Loucy (cell line): Measurements from ENCODE around the gene ARHGAP1.

Experiments
- CTCF ChIP-seq: fragments of 200-600 bp; sonication (generic); conservative IDR thresholded peaks from 2 replicates; pipeline ENCODE4 v1.5.1; 2014; ENCODE audit warnings: mild to moderate bottlenecking, antibody characterized with exemption, low read length
- EZH2phosphoT487 ChIP-seq: fragments of 200-600 bp; IDR thresholded peaks from 2 replicates; pipeline ENCODE4 v1.6.1; 2018; ENCODE audit warnings: antibody characterized with exemption, mild to moderate bottlenecking, moderate library complexity, borderline replicate concordance

- TF ChIP-seq CTCF (no peak), EZH2phosphoT487 (no peak)
Observed at GRCh38 chr11:46655631-46656030, 44.8 kb downstream of the ARHGAP1 start.
